IPS DF 6.9 (cell line): ENCODE results near the gene C2orf72.
"Not testable (repeated sequence)": the region's sequence is repeated elsewhere in the genome, so short reads cannot be mapped to it uniquely, and the experiment has no call there.

Experiments
- DNase-seq: peaks from one replicate; pipeline ENCODE4 v3.0.0-alpha.2; 2013; ENCODE audit warnings: low read depth, low spot score
- H3K27ac ChIP-seq: one replicate; pipeline ENCODE4 v1.5.1; 2013; ENCODE audit warnings: low read length, control low read depth
- H3K27me3 ChIP-seq: 2 replicates; pipeline ENCODE4 v1.6.1; 2013; ENCODE audit warnings: mild to moderate bottlenecking, low read length; ENCODE audit not compliant: control insufficient read depth, insufficient read depth
- H3K36me3 ChIP-seq: 2 replicates; pipeline ENCODE4 v1.6.1; 2013; ENCODE audit warnings: low read length; ENCODE audit not compliant: control insufficient read depth, insufficient read depth
- H3K4me1 ChIP-seq: 2 replicates; pipeline ENCODE4 v1.6.1; 2013; ENCODE audit warnings: low read length; ENCODE audit not compliant: control insufficient read depth, insufficient read depth
- H3K4me3 ChIP-seq: 2 replicates; pipeline ENCODE4 v1.5.1; 2013; ENCODE audit warnings: mild to moderate bottlenecking, low read length
- H3K9me3 ChIP-seq: 2 replicates; pipeline ENCODE4 v1.6.1; 2013; ENCODE audit warnings: low read length, inconsistent platforms; ENCODE audit not compliant: control insufficient read depth, insufficient read depth
- WGBS: extraction: QIAGEN DNeasy Blood & Tissue Kit; methylation state at CpG from one replicate; pipeline ENCODE4 v1.1.7; 2013; ENCODE audit warnings: mixed read lengths, missing lambda C conversion rate; ENCODE audit not compliant: insufficient read length, insufficient coverage; 5-methylcytosine and 5-hydroxymethylcytosine counted together

The C2orf72 gene

GRCh38 chr2:231067531-231067930, 30.2 kb downstream of the C2orf72 start:
- not testable (repeated sequence) for H3K27me3 ChIP-seq, H3K4me3 ChIP-seq, H3K27ac ChIP-seq, H3K9me3 ChIP-seq, DNase-seq, H3K4me1 ChIP-seq, H3K36me3 ChIP-seq
- no CpG with 5 or more reads among the region's 8 CpGs for WGBS

DNA sequence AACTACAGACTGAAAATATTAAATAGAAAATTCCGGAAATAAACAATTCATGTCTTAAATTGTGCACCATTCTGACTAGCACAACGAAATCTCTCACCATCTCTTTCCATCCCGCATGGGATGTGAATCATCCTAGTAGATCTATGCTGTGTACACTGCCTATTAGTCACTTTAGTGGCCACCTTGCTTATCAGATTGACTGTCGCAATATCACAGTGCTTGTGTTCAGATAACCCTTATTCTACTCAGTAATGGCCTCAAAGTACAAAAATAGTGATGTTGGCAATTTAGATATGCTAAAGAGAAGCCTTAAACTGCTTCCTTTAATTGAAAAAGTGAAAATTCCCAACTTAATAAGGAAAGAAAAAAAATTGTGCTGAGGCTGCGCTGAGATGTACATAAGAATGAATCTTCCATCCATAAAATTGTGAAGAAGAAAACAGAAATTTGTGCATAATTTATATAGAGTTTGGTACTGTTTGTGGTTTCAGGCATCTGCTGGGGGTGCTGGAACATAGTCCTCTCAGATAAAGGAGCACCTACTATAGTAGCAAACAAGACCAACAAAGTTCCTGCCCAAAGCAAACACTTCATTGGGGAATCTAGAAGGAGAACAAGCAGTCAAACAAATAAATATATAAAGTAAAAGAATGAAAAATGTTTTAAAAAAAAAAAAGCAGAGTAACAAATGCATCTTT, 31.4 kb downstream of the C2orf72 start:
- Histone ChIP-seq H3K27me3 (no peaks in the 10 kb centered on the region), H3K4me1 (no peaks in the 10 kb centered on the region), H3K36me3 (peaks cover 5% of the 10 kb centered on the region; the same call in 1 of the 2 replicates), H3K27ac (no peak overlapping the region), H3K9me3 (no peaks in the 10 kb centered on the region), H3K4me3 (no peak overlapping the region)
- no CpG with 5 or more reads among the region's 5 CpGs for WGBS
- DNase-seq, result no peak

GRCh38 chr2:231069379-231070054, 32.2 kb downstream of the C2orf72 start:
- Histone ChIP-seq H3K27ac (no peak overlapping the region), H3K9me3 (no peaks in the 10 kb centered on the region), H3K4me1 (no peaks in the 10 kb centered on the region), H3K27me3 (no peaks in the 10 kb centered on the region), H3K4me3 (no peak overlapping the region), H3K36me3 (peaks cover 5% of the 10 kb centered on the region; the same call in 1 of the 2 replicates)
- DNase-seq, result no peak
- WGBS, result no CpG with 5 or more reads among the region's 1 CpG

GRCh38 chr2:231084565-231084964, 47.2 kb downstream of the C2orf72 start:
- no peak overlapping the region for H3K27ac ChIP-seq
- no peak for DNase-seq
- peaks cover 32% of the 10 kb centered on the region; the same call in 1 of the 2 replicates for H3K36me3 ChIP-seq
- no peaks in the 10 kb centered on the region for H3K9me3 ChIP-seq
- WGBS, result no CpG with 5 or more reads among the region's 1 CpG
- H3K4me3 ChIP-seq, result no peak overlapping the region
- no peaks in the 10 kb centered on the region for H3K27me3 ChIP-seq
- H3K4me1 ChIP-seq, result no peaks in the 10 kb centered on the region

GRCh38 chr2:231088754-231089153, 51.4 kb downstream of the C2orf72 start:
- no peaks in the 10 kb centered on the region for H3K4me1 ChIP-seq
- no CpG with 5 or more reads among the region's 4 CpGs for WGBS
- H3K36me3 ChIP-seq, result peaks cover 13% of the 10 kb centered on the region; the same call in 1 of the 2 replicates
- no peak for DNase-seq
- no peak overlapping the region for H3K27ac ChIP-seq
- H3K9me3 ChIP-seq, result no peaks in the 10 kb centered on the region
- no peaks in the 10 kb centered on the region for H3K27me3 ChIP-seq
- no peak overlapping the region for H3K4me3 ChIP-seq

GRCh38 chr2:231093933-231094332, 56.6 kb downstream of the C2orf72 start:
- Histone ChIP-seq H3K27me3 (no peaks in the 10 kb centered on the region), H3K9me3 (no peaks in the 10 kb centered on the region), H3K4me3 (no peak overlapping the region), H3K27ac (no peak overlapping the region), H3K36me3 (no peaks in the 10 kb centered on the region; the same call in 1 of the 2 replicates), H3K4me1 (no peaks in the 10 kb centered on the region; the same call in 1 of the 2 replicates)
- DNase-seq, result no peak
- no CpG with 5 or more reads among the region's 5 CpGs for WGBS

- Histone ChIP-seq H3K36me3 (no peaks in the 10 kb centered on the region; the same call in 1 of the 2 replicates), H3K27ac (no peak overlapping the region), H3K4me1 (no peaks in the 10 kb centered on the region; the same call in 1 of the 2 replicates), H3K9me3 (peaks cover 3% of the 10 kb centered on the region; the same call in 1 of the 2 replicates), H3K27me3 (no peaks in the 10 kb centered on the region), H3K4me3 (no peak overlapping the region)
- no peak for DNase-seq
- WGBS, result no CpG with 5 or more reads among the region's 4 CpGs
Measured at GRCh38 chr2:231094736-231095346, 57.5 kb downstream of the C2orf72 start.
